NCI-H2196 (cell line): ENCODE results near the gene SLC12A5.
A peak's percentile ranks its signal among the peaks of the same experiment; 100 is the strongest.

ENCODE experiments used
- DNase-seq: peaks from one replicate; lab custom pipeline; 2025; ENCODE audit not compliant: unreplicated experiment; lab: John Stamatoyannopoulos, UW

Gene SLC12A5

DNA sequence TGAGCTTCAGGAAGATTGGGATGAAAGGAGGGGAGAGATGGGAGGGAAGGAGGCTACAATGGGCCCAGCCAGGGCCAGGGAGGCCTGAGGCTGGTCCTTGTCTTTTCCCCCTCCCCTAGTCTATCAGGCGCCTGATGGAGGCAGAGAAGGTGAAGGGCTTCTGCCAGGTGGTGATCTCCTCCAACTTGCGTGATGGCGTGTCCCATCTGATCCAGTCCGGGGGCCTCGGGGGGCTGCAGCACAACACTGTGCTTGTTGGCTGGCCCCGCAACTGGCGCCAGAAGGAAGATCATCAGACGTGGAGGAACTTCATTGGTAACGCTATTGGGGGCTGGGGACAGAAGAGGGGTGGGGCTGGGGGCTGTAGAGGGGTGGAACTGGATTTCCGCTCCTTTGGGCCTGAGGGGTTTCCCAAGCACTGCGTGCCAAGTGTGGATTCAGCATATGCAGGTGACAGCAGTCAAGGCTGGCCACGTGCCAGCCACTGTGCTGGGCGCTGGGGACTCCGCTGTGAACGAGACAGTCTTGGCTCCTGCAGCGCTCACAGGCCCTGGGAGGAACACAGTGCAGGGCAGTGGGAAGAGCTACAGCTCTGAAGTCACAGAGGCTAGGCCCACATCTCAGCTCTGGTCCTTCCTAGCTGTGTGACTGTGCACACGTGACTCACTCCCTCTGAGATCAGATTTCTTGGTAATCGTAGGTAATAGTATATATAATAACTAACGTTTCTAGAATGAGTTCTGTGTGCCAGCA is 22.7 kb downstream of the SLC12A5 start:
- DNase-seq: peak; percentile 43

- DNase-seq: no peak
Observed at GRCh38 chr20:46053416-46053815, 24.4 kb downstream of the SLC12A5 start.

DNA sequence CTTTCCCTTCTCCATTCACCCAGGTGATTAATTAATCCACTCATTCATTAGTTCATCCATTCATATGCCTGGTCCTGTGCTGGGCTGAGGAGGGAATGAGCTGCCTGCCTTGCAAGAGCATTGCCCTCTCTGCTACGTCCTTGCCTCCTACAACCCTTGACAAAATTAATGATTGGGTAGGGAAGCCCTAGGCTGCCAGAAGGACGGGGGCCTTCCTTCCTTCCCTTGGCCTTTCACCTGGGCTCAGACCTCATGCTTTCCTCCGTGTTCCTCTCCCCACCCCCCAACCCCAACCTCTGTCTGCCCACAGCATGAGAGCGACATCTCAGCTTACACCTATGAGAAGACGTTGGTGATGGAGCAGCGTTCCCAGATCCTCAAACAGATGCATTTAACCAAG is 25.6 kb downstream of the SLC12A5 start:
- no peak for DNase-seq

GRCh38 chr20:46055269-46055668 is 26.3 kb downstream of the SLC12A5 start:
- no peak for DNase-seq

DNA sequence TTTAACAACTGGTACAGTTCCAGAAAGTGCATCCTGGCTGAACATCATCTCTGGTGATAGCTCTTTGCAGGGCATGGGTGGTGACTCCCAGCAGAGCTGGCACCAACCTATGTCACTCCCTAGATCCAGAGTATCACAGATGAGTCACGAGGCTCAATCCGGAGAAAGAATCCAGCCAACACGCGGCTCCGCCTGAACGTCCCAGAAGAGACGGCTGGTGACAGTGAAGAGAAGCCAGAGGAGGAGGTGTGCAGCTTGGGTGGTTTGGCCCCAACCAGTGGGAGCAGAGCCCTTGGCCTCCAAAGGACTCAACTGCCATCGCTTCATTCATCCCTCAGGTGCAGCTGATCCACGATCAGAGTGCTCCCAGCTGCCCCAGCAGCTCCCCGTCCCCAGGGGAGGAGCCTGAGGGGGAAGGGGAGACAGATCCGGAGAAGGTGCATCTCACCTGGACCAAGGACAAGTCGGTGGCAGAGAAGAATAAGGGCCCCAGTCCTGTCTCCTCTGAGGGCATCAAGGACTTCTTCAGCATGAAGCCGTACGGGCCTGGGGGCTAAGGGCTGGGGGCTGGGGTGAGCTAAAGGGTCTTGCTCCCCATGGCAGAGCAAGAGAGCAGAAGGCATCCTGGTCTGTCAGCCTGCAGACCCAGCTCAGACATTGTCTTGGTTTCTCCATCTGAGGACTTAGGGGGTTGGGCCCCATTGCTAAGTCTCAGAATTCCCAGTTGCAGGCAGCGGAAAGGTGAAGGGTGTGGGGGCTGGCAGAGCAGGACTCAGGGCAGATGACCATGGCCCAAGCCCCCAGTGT is 27.2 kb downstream of the SLC12A5 start:
- no peak for DNase-seq

DNA sequence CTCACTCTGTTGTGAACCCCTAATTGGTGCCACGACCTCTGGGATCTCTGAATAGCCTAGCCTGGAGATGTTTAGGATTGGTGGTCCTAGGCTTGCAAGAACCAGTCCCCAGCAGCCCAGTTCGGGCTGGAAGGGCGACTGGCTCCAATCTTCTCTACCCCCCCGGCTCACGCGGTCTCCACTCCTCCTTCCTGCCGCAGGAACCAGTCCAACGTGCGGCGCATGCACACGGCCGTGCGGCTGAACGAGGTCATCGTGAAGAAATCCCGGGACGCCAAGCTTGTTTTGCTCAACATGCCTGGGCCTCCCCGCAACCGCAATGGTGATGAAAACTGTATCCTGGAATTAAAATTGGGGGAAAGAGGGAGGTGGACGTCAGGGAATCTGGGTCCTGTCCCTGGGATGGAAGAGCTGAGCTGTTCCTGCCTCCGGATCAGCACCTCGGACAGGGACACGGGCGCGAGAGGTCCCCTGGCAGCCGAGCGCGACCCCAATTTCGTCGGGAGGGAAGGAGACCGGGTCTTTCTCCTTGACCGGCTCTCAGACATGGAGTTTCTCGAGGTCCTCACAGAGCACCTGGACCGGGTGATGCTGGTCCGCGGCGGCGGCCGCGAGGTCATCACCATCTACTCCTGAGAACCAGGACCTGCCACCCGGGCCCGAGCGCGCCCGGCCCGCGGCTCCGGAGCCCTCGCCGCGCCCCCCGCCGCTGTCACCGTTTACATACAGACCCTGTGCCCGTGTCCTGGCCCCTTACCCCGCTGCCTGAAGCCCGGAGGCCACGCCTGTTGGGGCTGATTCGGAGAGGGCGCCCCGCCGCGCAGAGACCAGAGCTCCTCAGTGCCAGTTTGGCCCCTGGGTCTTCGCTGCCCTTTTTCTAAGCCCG is 28.2 kb downstream of the SLC12A5 start:
- DNase-seq: no peak

- no peak for DNase-seq
Observed at GRCh38 chr20:46057856-46058598, 29.0 kb downstream of the SLC12A5 start.

GRCh38 chr20:46058599-46059281 is 29.7 kb downstream of the SLC12A5 start:
- DNase-seq: no peak

DNA sequence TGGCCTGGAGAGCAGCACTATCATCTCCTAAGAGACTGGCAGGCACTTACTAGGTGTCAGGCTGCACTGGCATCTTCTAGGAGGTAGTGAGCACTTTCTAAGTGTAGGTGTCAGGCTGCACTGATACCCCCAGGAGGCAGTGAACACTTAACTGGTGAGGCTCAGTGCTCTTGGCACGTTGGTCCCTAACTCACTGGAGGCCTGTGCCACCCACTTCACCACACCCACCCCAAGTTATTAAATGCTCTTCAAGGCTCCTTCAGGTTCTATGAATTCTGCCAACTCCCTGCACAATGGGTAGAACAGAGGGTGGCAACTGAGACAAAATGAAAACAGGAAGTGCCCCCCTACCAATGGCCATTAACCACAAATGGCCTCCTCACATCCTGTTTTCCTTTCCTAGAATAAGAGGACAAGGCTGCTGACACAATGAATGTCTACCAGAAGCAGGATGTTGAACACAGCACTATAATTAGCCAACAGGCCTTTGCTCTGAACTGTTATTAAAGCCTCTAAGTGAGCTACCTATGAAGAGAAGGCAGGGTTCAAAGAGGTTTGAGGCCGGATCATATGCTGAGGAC is 31.4 kb downstream of the SLC12A5 start:
- no peak for DNase-seq

DNA sequence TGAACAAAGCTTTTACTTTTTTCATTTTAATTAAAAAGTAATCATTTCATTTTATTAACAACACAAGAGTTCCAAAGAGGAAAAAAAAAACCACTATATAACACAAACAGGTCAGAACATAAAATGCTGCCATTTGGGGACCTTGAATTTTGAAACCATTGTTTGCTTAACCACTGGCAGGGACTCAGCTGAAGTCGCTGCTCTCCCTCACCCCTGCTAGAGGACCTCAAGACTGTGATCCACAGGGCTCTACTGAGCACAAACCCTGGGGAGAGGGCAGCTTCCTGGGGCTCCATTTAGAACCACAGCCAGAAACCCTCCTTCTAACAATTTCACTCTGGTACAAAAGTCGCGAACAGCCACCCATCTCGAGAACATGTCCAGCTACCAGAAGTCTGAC is 32.0 kb downstream of the SLC12A5 start:
- DNase-seq: no peak

- DNase-seq: no peak
Observed at GRCh38 chr20:46062151-46062550, 33.1 kb downstream of the SLC12A5 start.

DNA sequence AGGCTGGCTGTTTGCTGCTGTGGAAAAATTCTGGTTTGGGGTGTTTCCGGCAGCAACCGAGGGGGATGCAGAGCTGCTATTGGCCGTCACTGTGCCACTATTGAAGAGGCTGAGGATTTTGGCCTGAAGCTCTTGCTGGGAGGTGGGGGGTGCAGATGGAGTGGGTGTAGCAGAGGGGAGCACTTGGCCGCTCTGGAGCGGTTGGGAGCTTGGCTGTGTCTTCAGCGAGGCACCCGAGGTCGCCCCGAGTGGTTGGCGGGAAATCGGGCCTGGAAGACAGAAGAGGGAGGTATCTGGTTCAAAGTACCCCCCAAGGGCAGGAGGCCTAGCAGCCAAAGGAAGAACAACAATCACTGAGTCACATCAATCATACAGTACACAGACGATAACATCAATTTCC is 33.6 kb downstream of the SLC12A5 start:
- DNase-seq: no peak

GRCh38 chr20:46063151-46063550 is 34.1 kb downstream of the SLC12A5 start:
- no peak for DNase-seq

DNA sequence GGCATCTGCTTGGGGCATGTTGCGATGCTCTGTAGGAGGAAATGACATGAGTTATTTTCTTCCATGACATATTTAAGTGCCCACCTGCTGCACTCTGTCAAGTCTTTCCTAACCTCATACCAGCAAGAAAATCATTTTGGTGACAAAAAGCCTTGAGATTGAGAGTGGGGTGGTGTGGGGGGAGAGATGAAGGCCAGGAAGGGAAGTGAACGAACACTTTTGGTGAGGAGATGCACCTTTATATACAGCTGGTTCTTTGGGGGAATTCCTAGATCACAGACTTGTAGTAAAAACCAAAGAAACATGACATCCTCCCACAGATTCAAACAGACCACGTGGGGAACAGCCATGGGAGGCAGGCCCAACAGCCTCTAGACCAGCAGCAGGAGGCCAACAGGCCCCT is 34.6 kb downstream of the SLC12A5 start:
- no peak for DNase-seq

DNA sequence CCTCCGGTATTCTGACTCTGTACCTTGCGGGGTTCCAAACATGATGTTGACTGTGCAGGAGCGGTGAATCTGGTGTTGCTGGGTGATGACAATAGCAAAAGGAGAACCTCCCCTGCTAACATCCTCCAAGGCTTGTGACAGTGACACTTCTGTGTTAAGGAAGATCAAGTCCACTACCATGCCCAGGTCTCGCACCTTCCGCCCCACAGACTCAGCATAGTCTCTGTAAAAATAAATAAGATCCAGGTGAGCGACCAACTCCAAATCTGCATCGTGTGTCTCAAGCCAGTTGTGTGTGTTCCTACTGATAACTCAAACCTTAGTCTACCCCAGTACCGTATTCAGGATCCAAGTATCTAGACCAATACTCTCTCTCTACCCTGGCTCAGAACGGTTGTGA is 36.0 kb downstream of the SLC12A5 start:
- no peak for DNase-seq

GRCh38 chr20:46065691-46066090 is 36.7 kb downstream of the SLC12A5 start:
- no peak for DNase-seq

- no peak for DNase-seq
Observed at GRCh38 chr20:46070215-46070900, 41.3 kb downstream of the SLC12A5 start.

GRCh38 chr20:46071573-46071972 is 42.6 kb downstream of the SLC12A5 start:
- no peak for DNase-seq

- DNase-seq: no peak
Observed at GRCh38 chr20:46073024-46073423, 44.0 kb downstream of the SLC12A5 start.
